Hepatocyte (in vitro differentiated cells): Measurements from ENCODE around the gene FLOT1. TPM values are rescaled to one million over a fixed set of nuclear protein-coding genes. Genes with fewer than 3 reads are reported as not detected.
A peak's percentile ranks its signal among the peaks of the same experiment; 100 is the strongest.

Source experiments
- DNase-seq: peaks from one replicate; pipeline ENCODE4 v3.0.0-alpha.2; 2016; ENCODE audit warnings: low spot score
- H2AFZ ChIP-seq: fragments of 200-600 bp; sonication (generic); 2 replicates; pipeline ENCODE4 v1.6.0; 2016; ENCODE audit warnings: antibody characterized with exemption, mild to moderate bottlenecking
- H3K27ac ChIP-seq: fragments of 200-600 bp; sonication (generic); 2 replicates; pipeline ENCODE4 v1.5.1; 2016; ENCODE audit warnings: mild to moderate bottlenecking
- H3K27me3 ChIP-seq: fragments of 200-600 bp; sonication (generic); 2 replicates; pipeline ENCODE4 v1.6.1; 2016
- H3K36me3 ChIP-seq: fragments of 200-600 bp; sonication (generic); replicated peaks from 2 replicates; pipeline ENCODE4 v1.5.1; 2016; ENCODE audit warnings: low read depth; ENCODE audit not compliant: insufficient read depth
- H3K4me1 ChIP-seq: fragments of 200-600 bp; sonication (generic); 2 replicates; pipeline ENCODE4 v1.5.1; 2016; ENCODE audit warnings: mild to moderate bottlenecking, moderate library complexity; ENCODE audit not compliant: insufficient read depth
- H3K4me2 ChIP-seq: fragments of 200-600 bp; sonication (generic); 2 replicates; pipeline ENCODE4 v1.6.0; 2016
- H3K4me3 ChIP-seq: fragments of 200-600 bp; sonication (generic); 2 replicates; pipeline ENCODE4 v1.5.1; 2016; ENCODE audit warnings: mild to moderate bottlenecking
- H3K79me2 ChIP-seq: fragments of 200-600 bp; sonication (generic); 2 replicates; pipeline ENCODE4 v1.6.0; 2017; ENCODE audit warnings: mild to moderate bottlenecking
- H3K9me2 ChIP-seq: fragments of 200-600 bp; sonication (generic); replicated peaks from 2 replicates; pipeline ENCODE4 v1.6.0; 2017; ENCODE audit warnings: mild to moderate bottlenecking; ENCODE audit not compliant: insufficient read depth
- H3K9me3 ChIP-seq: fragments of 200-600 bp; sonication (generic); 2 replicates; pipeline ENCODE4 v1.5.1; 2016; ENCODE audit warnings: low read depth, mild to moderate bottlenecking
- H4K20me1 ChIP-seq: fragments of 200-600 bp; sonication (generic); 2 replicates; pipeline ENCODE4 v1.6.0; 2016; ENCODE audit warnings: mild to moderate bottlenecking; ENCODE audit not compliant: insufficient read depth, poor library complexity, severe bottlenecking
- CTCF ChIP-seq: fragments of 200-600 bp; sonication (generic); IDR thresholded peaks from 2 replicates; pipeline ENCODE4 v1.5.1; 2016; ENCODE audit warnings: antibody characterized with exemption, mild to moderate bottlenecking; ENCODE audit not compliant: poor library complexity
- EZH2 ChIP-seq: fragments of 200-600 bp; sonication (generic); IDR thresholded peaks from 2 replicates; pipeline ENCODE4 v1.6.1; 2016; ENCODE audit warnings: antibody characterized with exemption, mild to moderate bottlenecking, borderline replicate concordance
- EZH2phosphoT487 ChIP-seq: fragments of 200-600 bp; sonication (generic); IDR thresholded peaks from one replicate; pipeline ENCODE4 v1.6.1; 2018; ENCODE audit warnings: antibody characterized with exemption, mild to moderate bottlenecking, low read depth, moderate library complexity; ENCODE audit not compliant: unreplicated experiment, severe bottlenecking
- WGBS: methylation state at CpG from one replicate; pipeline ENCODE4 v1.1.6; 2016; ENCODE audit warnings: low lambda C conversion rate; ENCODE audit errors: missing lambda C conversion rate; 5-methylcytosine and 5-hydroxymethylcytosine counted together
- polyA plus RNA-seq: library from polyadenylated mRNA; unstranded; fragments of >200 nt; fragmentation: Nextera tagmentation; extraction: Ambion mirVana; gene quantifications from 2 replicates; pipeline ENCODE4 v1.2.1, GENCODE V29; 2016
- total RNA-seq: library from RNA; depleted of rRNA; stranded (reverse); fragments of >200 nt; gene quantifications from 2 replicates; pipeline ENCODE4 v1.2.3, GENCODE V29; 2014

FLOT1 gene
- total and polyA plus RNA-seq, 2 experiments from 2014 or later, result 93.5 to 144 TPM

- Histone ChIP-seq H3K4me2 (no peak overlapping the region), H3K27me3 (no peaks in the 10 kb centered on the region), H4K20me1 (no peaks in the 10 kb centered on the region), H3K4me1 (peaks cover 22% of the 10 kb centered on the region), H3K36me3 (no peaks in the 10 kb centered on the region), H3K79me2 (no peaks in the 10 kb centered on the region), H2AFZ (peak overlapping the region; percentile 20), H3K9me2 (no peaks in the 10 kb centered on the region), H3K27ac (peak overlapping the region; percentile 99), H3K4me3 (no peak overlapping the region), H3K9me3 (no peaks in the 10 kb centered on the region)
- 93% methylated on average over 3 of the region's 3 CpGs for WGBS
- no peak for DNase-seq
- TF ChIP-seq CTCF, result no peak
- TF ChIP-seq EZH2, result no peak
- no peak for TF ChIP-seq EZH2phosphoT487
Observed at GRCh38 chr6:30770592-30770991, 28.1 kb upstream of the FLOT1 start.

- DNase-seq, result no peak
- no peaks in the 10 kb centered on the region for H3K36me3 ChIP-seq
- peaks cover 24% of the 10 kb centered on the region for H3K4me1 ChIP-seq
- no peaks in the 10 kb centered on the region for H3K79me2 ChIP-seq
- no peaks in the 10 kb centered on the region for H3K9me2 ChIP-seq
- H3K27me3 ChIP-seq, result no peaks in the 10 kb centered on the region
- no peak overlapping the region for H3K4me3 ChIP-seq
- peak overlapping the region; percentile 69 for H3K4me2 ChIP-seq
- WGBS, result 37% methylated on average over 5 of the region's 5 CpGs
- H3K27ac ChIP-seq, result peak overlapping the region; percentile 99
- H3K9me3 ChIP-seq, result no peaks in the 10 kb centered on the region
- H4K20me1 ChIP-seq, result no peaks in the 10 kb centered on the region
- peak overlapping the region; percentile 20 for H2AFZ ChIP-seq
- no peak for TF ChIP-seq EZH2
Observed at GRCh38 chr6:30769853-30770524, 27.5 kb upstream of the FLOT1 start.

- Histone ChIP-seq H3K4me1 (peaks cover 31% of the 10 kb centered on the region), H3K9me2 (no peaks in the 10 kb centered on the region), H3K27me3 (no peaks in the 10 kb centered on the region), H3K4me2 (peak overlapping the region; percentile 69), H2AFZ (no peak overlapping the region), H3K27ac (peak overlapping the region; percentile 99), H3K9me3 (no peaks in the 10 kb centered on the region), H3K79me2 (no peaks in the 10 kb centered on the region), H3K4me3 (no peak overlapping the region), H3K36me3 (no peaks in the 10 kb centered on the region), H4K20me1 (no peaks in the 10 kb centered on the region)
- peak; percentile 92 for DNase-seq
- TF ChIP-seq CTCF, result no peak
- no peak for TF ChIP-seq EZH2phosphoT487
- TF ChIP-seq EZH2, result no peak
- WGBS, result 27% methylated on average over 16 of the region's 16 CpGs
Observed at GRCh38 chr6:30769088-30769852, 26.8 kb upstream of the FLOT1 start.

GRCh38 chr6:30768634-30769087 is 26.2 kb upstream of the FLOT1 start:
- H3K79me2 ChIP-seq, result no peaks in the 10 kb centered on the region
- no peak for TF ChIP-seq EZH2
- TF ChIP-seq EZH2phosphoT487, result no peak
- no peak for TF ChIP-seq CTCF
- no peaks in the 10 kb centered on the region for H4K20me1 ChIP-seq
- peak overlapping the region; percentile 69 for H3K4me2 ChIP-seq
- no peaks in the 10 kb centered on the region for H3K27me3 ChIP-seq
- no peaks in the 10 kb centered on the region for H3K36me3 ChIP-seq
- WGBS, result 99% methylated on average over 4 of the region's 4 CpGs
- no peaks in the 10 kb centered on the region for H3K9me3 ChIP-seq
- DNase-seq, result no peak
- H3K27ac ChIP-seq, result peak overlapping the region; percentile 99
- no peak overlapping the region for H3K4me3 ChIP-seq
- peaks cover 37% of the 10 kb centered on the region for H3K4me1 ChIP-seq
- no peaks in the 10 kb centered on the region for H3K9me2 ChIP-seq
- no peak overlapping the region for H2AFZ ChIP-seq
